ENCODE measurements around the gene COL11A2.

- no peak for TF ChIP-seq POLR2A (IDR thresholded peaks at IDR 0.05; ENCODE audit: low read depth, low read length)
- TF ChIP-seq CTCF (IDR thresholded peaks at IDR 0.05; ENCODE audit: extremely low read depth in 1 of 2, insufficient read depth in 1 of 2, low read depth in 1 of 2, low read length in 2 of 2), result no peak
- no peak for TF ChIP-seq POLR2AphosphoS5 (IDR thresholded peaks at IDR 0.05; ENCODE audit: insufficient read depth, low read depth, low read length)
- TF ChIP-seq EZH2 (IDR thresholded peaks at IDR 0.05; ENCODE audit: borderline replicate concordance, low read depth, low read length, severe bottlenecking), result no peak
- no peak for TF ChIP-seq FOS (IDR thresholded peaks at IDR 0.05; ENCODE audit: borderline replicate concordance, insufficient read depth, low read length)
- no peak for TF ChIP-seq JUN (IDR thresholded peaks at IDR 0.05; ENCODE audit: borderline replicate concordance, insufficient read depth, insufficient read length, low read depth)
- TF ChIP-seq MAX (IDR thresholded peaks at IDR 0.05; ENCODE audit: insufficient read depth, insufficient read length), result no peak
These were observed 2.4 kb downstream of the COL11A2 start for GRCh38 chr6:33189625-33190448.

Measured in endothelial cell of umbilical vein (primary cell).